ENCODE data around the gene IDH2. TPM values are rescaled to one million over a fixed set of nuclear protein-coding genes. Genes with fewer than 3 reads are reported as not detected.

The IDH2 gene
- total RNA-seq, 4 donors from 2014 or later, result 19.1 to 101 (median 85.1) TPM

GRCh38 chr15:90087454-90088154 is 14.7 kb downstream of the IDH2 start:
- TF ChIP-seq CTCF (IDR thresholded peaks at IDR 0.05) (no peak), EP300 (IDR thresholded peaks at IDR 0.05; ENCODE audit: low read depth) (no peak), POLR2AphosphoS5 (IDR thresholded peaks at IDR 0.05) (no peak), POLR2A (IDR thresholded peaks at IDR 0.05) (no peak)
- H3K9me3 ChIP-seq, result no peaks in the 10 kb centered on the region
- in situ Hi-C loops (cut with MboI; ENCODE audit: low pct_ligation_motif_present in 1 of 4, low pct_unique_long_range_greater_than_20kb in 1 of 4, low sequenced_read_pairs in 3 of 4) (loop anchor here in 3 of 4 donors (10.0 to 25.0 kb wide), 3 partner anchors 183 to 350 kb away; partner anchors contain the start of gene MESP1 (in 2 of the 3)), intact Hi-C loops (cut with DNase I; ENCODE audit: low total_unique reads) (loop anchor here (10.0 kb wide), 1 partner anchor 183 kb away; no protein-coding TSS in a partner anchor)
- DNase-seq, result peak; percentile 26
- WGBS, 2 donors (ENCODE audit: low coverage in 1 of 2), result 76 to 85% methylated on average over 10 to 20 of the region's 20 CpGs
- no peaks in the 10 kb centered on the region for H3K27me3 ChIP-seq
- H3K27ac ChIP-seq, result no peak overlapping the region
- H3K36me3 ChIP-seq, result peaks cover 0 to 34% (median 10%) of the 10 kb centered on the region in 4 donors
- H3K4me1 ChIP-seq, result peaks cover 0 to 2% (median 0%) of the 10 kb centered on the region in 4 donors
- no peak overlapping the region for H3K4me3 ChIP-seq

DNA sequence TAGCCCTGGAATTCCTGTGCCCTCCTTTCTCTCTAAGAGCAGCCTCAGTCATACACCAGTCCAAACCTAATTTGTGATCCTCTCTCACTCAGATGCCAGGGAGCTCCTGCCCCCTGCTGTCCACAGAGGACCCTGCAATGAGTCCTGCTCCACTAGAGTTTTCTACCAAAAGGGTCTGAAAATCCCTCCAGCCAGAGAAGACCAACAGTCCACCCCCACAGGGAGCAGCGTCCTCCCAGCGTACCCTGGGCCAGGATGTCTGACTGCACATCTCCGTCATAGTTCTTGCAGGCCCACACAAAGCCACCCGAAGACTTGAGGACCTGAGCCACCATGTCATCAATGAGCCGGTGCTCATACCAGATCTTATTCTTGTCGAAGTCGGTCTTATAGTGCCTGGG is 15.4 kb downstream of the IDH2 start:
- peaks cover 0 to 8% (median 2%) of the 10 kb centered on the region in 4 donors for H3K4me1 ChIP-seq
- H3K9me3 ChIP-seq, result no peaks in the 10 kb centered on the region
- H3K27ac ChIP-seq, result no peak overlapping the region
- TF ChIP-seq POLR2A (IDR thresholded peaks at IDR 0.05) (no peak), CTCF (IDR thresholded peaks at IDR 0.05) (peak; percentile 56 to 68 (median 60))
- in situ Hi-C loops (cut with MboI; ENCODE audit: low pct_ligation_motif_present in 1 of 4, low pct_unique_long_range_greater_than_20kb in 1 of 4, low sequenced_read_pairs in 3 of 4) (loop anchor here in 3 of 4 donors (10.0 to 25.0 kb wide), 3 partner anchors 182 to 350 kb away; partner anchors contain the start of gene MESP1 (in 2 of the 3)), intact Hi-C loops (cut with DNase I; ENCODE audit: low total_unique reads) (loop anchor here (10.0 kb wide), 1 partner anchor 182 kb away; no protein-coding TSS in a partner anchor)
- WGBS, 2 donors (ENCODE audit: low coverage in 1 of 2), result 90% methylated on average over 7 of the region's 7 CpGs; no CpG with 5 or more reads in 1 of the 2 donors
- H3K4me3 ChIP-seq, result no peak overlapping the region
- no peaks in the 10 kb centered on the region for H3K27me3 ChIP-seq
- peak; percentile 55 for DNase-seq
- peaks cover 0 to 34% (median 10%) of the 10 kb centered on the region in 4 donors for H3K36me3 ChIP-seq

DNA sequence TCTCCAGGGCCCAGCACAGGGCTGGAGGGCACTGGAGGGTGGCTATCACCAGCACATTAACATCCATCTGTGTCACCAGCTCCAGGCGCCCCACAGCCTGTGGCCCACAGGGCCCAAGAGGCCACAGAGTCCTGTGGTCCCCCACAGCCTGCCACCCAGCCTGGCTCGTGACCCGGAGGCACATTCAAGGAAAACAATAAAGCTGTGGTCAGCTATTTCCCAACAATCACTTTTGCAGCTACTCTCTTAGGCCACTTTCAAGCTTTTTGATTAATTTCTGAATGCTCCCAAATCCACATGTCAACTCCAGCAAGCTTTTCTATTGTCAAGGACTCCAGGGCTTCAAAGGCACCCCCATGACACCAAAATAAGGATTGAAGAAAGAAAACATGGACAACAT is 16.7 kb downstream of the IDH2 start:
- Histone ChIP-seq H3K4me3 (no peak overlapping the region), H3K36me3 (peaks cover 0 to 32% (median 10%) of the 10 kb centered on the region in 4 donors), H3K27me3 (no peaks in the 10 kb centered on the region), H3K27ac (peak overlapping the region in 3 of 4 donors; percentile 12 to 36 (median 24)), H3K9me3 (no peaks in the 10 kb centered on the region), H3K4me1 (peaks cover 0 to 8% (median 2%) of the 10 kb centered on the region in 4 donors)
- in situ Hi-C loops (cut with MboI; ENCODE audit: low pct_ligation_motif_present in 1 of 4, low pct_unique_long_range_greater_than_20kb in 1 of 4, low sequenced_read_pairs in 3 of 4), result loop anchor here in 3 of 4 donors (10.0 to 25.0 kb wide), 3 partner anchors 181 to 348 kb away; partner anchors contain the start of gene MESP1 (in 2 of the 3)
- intact Hi-C loops (cut with DNase I; ENCODE audit: low total_unique reads), result loop anchor here (10.0 kb wide), 1 partner anchor 181 kb away; no protein-coding TSS in a partner anchor
- no peak for DNase-seq
- 82 to 87% methylated on average over 2 to 3 of the region's 3 CpGs for WGBS, 2 donors (ENCODE audit: low coverage in 1 of 2)
- TF ChIP-seq POLR2A (IDR thresholded peaks at IDR 0.05) (no peak), CTCF (IDR thresholded peaks at IDR 0.05) (no peak), POLR2AphosphoS5 (IDR thresholded peaks at IDR 0.05) (no peak), EP300 (IDR thresholded peaks at IDR 0.05; ENCODE audit: low read depth) (no peak)

GRCh38 chr15:90084876-90085423 is 17.3 kb downstream of the IDH2 start:
- Histone ChIP-seq H3K4me3 (no peak overlapping the region), H3K36me3 (peaks cover 0 to 27% (median 10%) of the 10 kb centered on the region in 4 donors), H3K9me3 (no peaks in the 10 kb centered on the region), H3K27ac (peak overlapping the region in 3 of 4 donors; percentile 13 to 24 (median 23)), H3K4me1 (peaks cover 0 to 8% (median 2%) of the 10 kb centered on the region in 4 donors), H3K27me3 (no peaks in the 10 kb centered on the region)
- no peak for TF ChIP-seq EP300 (IDR thresholded peaks at IDR 0.05; ENCODE audit: low read depth)
- TF ChIP-seq CTCF (IDR thresholded peaks at IDR 0.05), result no peak
- TF ChIP-seq POLR2A (IDR thresholded peaks at IDR 0.05), result no peak
- TF ChIP-seq POLR2AphosphoS5 (IDR thresholded peaks at IDR 0.05), result no peak
- WGBS, 2 donors (ENCODE audit: low coverage in 1 of 2), result 94% methylated on average over 17 of the region's 18 CpGs; no CpG with 5 or more reads in 1 of the 2 donors
- intact Hi-C loops (cut with DNase I; ENCODE audit: low total_unique reads), result loop anchor here (10.0 kb wide), 1 partner anchor 180 kb away; no protein-coding TSS in a partner anchor
- in situ Hi-C loops (cut with MboI; ENCODE audit: low pct_ligation_motif_present in 1 of 4, low pct_unique_long_range_greater_than_20kb in 1 of 4, low sequenced_read_pairs in 3 of 4), result loop anchor here in 3 of 4 donors (10.0 to 25.0 kb wide), 3 partner anchors 180 to 348 kb away; partner anchors contain the start of gene MESP1 (in 2 of the 3)
- no peak for DNase-seq

Data from transverse colon (tissue), 4 donors.